ENCODE data around the gene HOXB4.

GRCh38 chr17:48609033-48609432 lies 30.9 kb upstream of the HOXB4 start:
- TF ChIP-seq, protein P1, sequence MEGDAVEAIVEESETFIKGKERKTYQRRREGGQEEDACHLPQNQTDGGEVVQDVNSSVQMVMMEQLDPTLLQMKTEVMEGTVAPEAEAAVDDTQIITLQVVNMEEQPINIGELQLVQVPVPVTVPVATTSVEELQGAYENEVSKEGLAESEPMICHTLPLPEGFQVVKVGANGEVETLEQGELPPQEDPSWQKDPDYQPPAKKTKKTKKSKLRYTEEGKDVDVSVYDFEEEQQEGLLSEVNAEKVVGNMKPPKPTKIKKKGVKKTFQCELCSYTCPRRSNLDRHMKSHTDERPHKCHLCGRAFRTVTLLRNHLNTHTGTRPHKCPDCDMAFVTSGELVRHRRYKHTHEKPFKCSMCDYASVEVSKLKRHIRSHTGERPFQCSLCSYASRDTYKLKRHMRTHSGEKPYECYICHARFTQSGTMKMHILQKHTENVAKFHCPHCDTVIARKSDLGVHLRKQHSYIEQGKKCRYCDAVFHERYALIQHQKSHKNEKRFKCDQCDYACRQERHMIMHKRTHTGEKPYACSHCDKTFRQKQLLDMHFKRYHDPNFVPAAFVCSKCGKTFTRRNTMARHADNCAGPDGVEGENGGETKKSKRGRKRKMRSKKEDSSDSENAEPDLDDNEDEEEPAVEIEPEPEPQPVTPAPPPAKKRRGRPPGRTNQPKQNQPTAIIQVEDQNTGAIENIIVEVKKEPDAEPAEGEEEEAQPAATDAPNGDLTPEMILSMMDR (IDR thresholded peaks at IDR 0.05 in 4 of 5, conservative IDR thresholded peaks at IDR 0.05 in 1 of 5) = no peak
- TF ChIP-seq POLR2A (IDR thresholded peaks at IDR 0.05) = no peak

Data from gastrocnemius medialis (tissue), 4 donors.